Naive thymus-derived CD8-positive, alpha-beta T cell (primary cell): Measurements from ENCODE around the gene APLP2. TPM values are rescaled to one million over a fixed set of nuclear protein-coding genes. Genes with fewer than 3 reads are reported as not detected.
"Not testable (repeated sequence)": the region's sequence is repeated elsewhere in the genome, so short reads cannot be mapped to it uniquely, and the experiment has no call there.

ENCODE experiments used
- ATAC-seq, 2 donors: fragments of 150-1000 bp; cut with Tn5 transposase in 1 of 2; sonication (Bioruptor Pico), chemical (Tn5 transposase) in 1 of 2; 1 replicate in 1 of 2; 2 replicates in 1 of 2; pipeline ENCODE4 v1.10.0; 2021; ENCODE audit warnings: mild to moderate bottlenecking in 2 of 2, moderate library complexity in 2 of 2
- POLR2A ChIA-PET: fragments of 350-600 bp; sonication (Branson Sonifier 250); formaldehyde crosslinking; loops from one replicate; lab custom pipeline; 2021; ENCODE audit warnings: antibody characterized with exemption; lab: Charles Lee
- DNase-seq, 10 donors: peaks; one replicate each; pipeline versions ENCODE4 v3.0.0 to v3.0.0-alpha.2; 2020 to 2022
- H3K27ac Mint-ChIP-seq, 10 donors: one replicate each; pipeline ENCODE4 v1.8.0; 2020 to 2022; ENCODE audit warnings: mild to moderate bottlenecking in 10 of 10, mixed read lengths in 10 of 10, moderate library complexity in 4 of 10, inconsistent platforms in 1 of 10
- H3K27me3 Mint-ChIP-seq, 5 donors: one replicate each; pipeline ENCODE4 v1.8.0; 2021 to 2022; ENCODE audit warnings: mixed read lengths in 5 of 5
- H3K36me3 Mint-ChIP-seq, 3 donors: one replicate each; pipeline ENCODE4 v1.8.0; 2020 to 2022; ENCODE audit warnings: mixed read lengths in 3 of 3, mild to moderate bottlenecking in 2 of 3, inconsistent platforms in 1 of 3
- H3K4me1 Mint-ChIP-seq, 4 donors: one replicate each; pipeline ENCODE4 v1.8.0; 2021 to 2022; ENCODE audit warnings: mixed read lengths in 4 of 4
- H3K4me3 Mint-ChIP-seq, 10 donors: one replicate each; pipeline ENCODE4 v1.8.0; 2020 to 2022; ENCODE audit warnings: mild to moderate bottlenecking in 10 of 10, mixed read lengths in 10 of 10, moderate library complexity in 6 of 10, inconsistent platforms in 1 of 10
- H3K9me3 Mint-ChIP-seq, 9 donors: one replicate each; pipeline ENCODE4 v1.8.0; 2020 to 2022; ENCODE audit warnings: mixed read lengths in 9 of 9, mild to moderate bottlenecking in 3 of 9, inconsistent platforms in 1 of 9, moderate library complexity in 1 of 9
- polyA plus RNA-seq, 3 donors: library from polyadenylated mRNA; unstranded; fragments of 300-500 nt; fragmentation: Illumina TruSeq; gene quantifications; one replicate each; pipeline ENCODE4 v1.2.3, GENCODE V29; 2021
- total RNA-seq, 8 experiments: library from RNA in 2 of 8; stranded (reverse) in 2 of 8; gene quantifications; one replicate each; pipeline ENCODE4 v1.2.3 and lab custom pipeline; 2021 to 2026

Gene APLP2
- total and polyA plus RNA-seq, 5 experiments from 2014 or later: 26.2 to 54.4 (median 35.1) TPM

- H3K27me3 Mint-ChIP-seq: no peaks in the 10 kb centered on the region
- H3K36me3 Mint-ChIP-seq: peaks cover 0 to 2% (median 0%) of the 10 kb centered on the region in 3 donors
- no peak overlapping the region for H3K27ac Mint-ChIP-seq
- no peak for DNase-seq
- no peak for ATAC-seq
- no peaks in the 10 kb centered on the region for H3K9me3 Mint-ChIP-seq
- H3K4me1 Mint-ChIP-seq: peaks cover 0 to 37% (median 4%) of the 10 kb centered on the region in 4 donors
- POLR2A ChIA-PET: no interaction called here
- no peak overlapping the region for H3K4me3 Mint-ChIP-seq
Observed at GRCh38 chr11:130095326-130095725, 25.6 kb downstream of the APLP2 start.

- Mint-ChIP-seq H3K36me3 (peaks cover 0 to 2% (median 0%) of the 10 kb centered on the region in 3 donors), H3K9me3 (no peaks in the 10 kb centered on the region), H3K27me3 (no peaks in the 10 kb centered on the region), H3K27ac (no peak overlapping the region), H3K4me3 (no peak overlapping the region), H3K4me1 (peaks cover 0 to 39% (median 4%) of the 10 kb centered on the region in 4 donors)
- POLR2A ChIA-PET: no interaction called here
- ATAC-seq (no peak), DNase-seq (no peak)
Observed at GRCh38 chr11:130096042-130096441, 26.3 kb downstream of the APLP2 start.

GRCh38 chr11:130096823-130097222 is 27.1 kb downstream of the APLP2 start:
- H3K36me3 Mint-ChIP-seq: peaks cover 0 to 2% (median 0%) of the 10 kb centered on the region in 3 donors
- H3K27me3 Mint-ChIP-seq: no peaks in the 10 kb centered on the region
- ATAC-seq (no peak), DNase-seq (no peak)
- POLR2A ChIA-PET: no interaction called here
- no peak overlapping the region for H3K27ac Mint-ChIP-seq
- H3K9me3 Mint-ChIP-seq: no peaks in the 10 kb centered on the region
- H3K4me1 Mint-ChIP-seq: peaks cover 0 to 45% (median 4%) of the 10 kb centered on the region in 4 donors
- no peak overlapping the region for H3K4me3 Mint-ChIP-seq

GRCh38 chr11:130097285-130097684 is 27.6 kb downstream of the APLP2 start:
- no peak for ATAC-seq
- POLR2A ChIA-PET: no interaction called here
- Mint-ChIP-seq H3K27me3 (no peaks in the 10 kb centered on the region), H3K36me3 (peaks cover 0 to 2% (median 0%) of the 10 kb centered on the region in 3 donors), H3K9me3 (no peaks in the 10 kb centered on the region), H3K27ac (no peak overlapping the region), H3K4me3 (no peak overlapping the region), H3K4me1 (peaks cover 0 to 49% (median 4%) of the 10 kb centered on the region in 4 donors)
- no peak for DNase-seq

GRCh38 chr11:130099356-130099755 is 29.7 kb downstream of the APLP2 start:
- ATAC-seq (no peak), DNase-seq (no peak)
- no peaks in the 10 kb centered on the region for H3K27me3 Mint-ChIP-seq
- H3K27ac Mint-ChIP-seq: no peak overlapping the region
- H3K9me3 Mint-ChIP-seq: no peaks in the 10 kb centered on the region
- POLR2A ChIA-PET: no interaction called here
- H3K4me1 Mint-ChIP-seq: peaks cover 0 to 56% (median 4%) of the 10 kb centered on the region in 4 donors
- no peak overlapping the region for H3K4me3 Mint-ChIP-seq
- peaks cover 0 to 2% (median 0%) of the 10 kb centered on the region in 3 donors for H3K36me3 Mint-ChIP-seq

- no peak overlapping the region for H3K4me3 Mint-ChIP-seq
- DNase-seq (no peak), ATAC-seq (no peak)
- H3K36me3 Mint-ChIP-seq: no peaks in the 10 kb centered on the region
- H3K27ac Mint-ChIP-seq: no peak overlapping the region
- H3K4me1 Mint-ChIP-seq: peaks cover 0 to 46% (median 2%) of the 10 kb centered on the region in 4 donors
- no peaks in the 10 kb centered on the region for H3K9me3 Mint-ChIP-seq
- POLR2A ChIA-PET: no interaction called here
- H3K27me3 Mint-ChIP-seq: no peaks in the 10 kb centered on the region
Observed at GRCh38 chr11:130100381-130101095, 30.8 kb downstream of the APLP2 start.

- Mint-ChIP-seq H3K27ac (no peak overlapping the region), H3K4me1 (peaks cover 0 to 44% (median 4%) of the 10 kb centered on the region in 4 donors), H3K4me3 (no peak overlapping the region), H3K36me3 (peaks cover 0 to 3% (median 0%) of the 10 kb centered on the region in 3 donors), H3K9me3 (peaks cover 0 to 2% (median 0%) of the 10 kb centered on the region in 9 donors), H3K27me3 (no peaks in the 10 kb centered on the region)
- no peak for DNase-seq
- no peak for ATAC-seq
- POLR2A ChIA-PET: no interaction called here
Observed at GRCh38 chr11:130101661-130102060, 32.0 kb downstream of the APLP2 start.

- peaks cover 0 to 42% (median 4%) of the 10 kb centered on the region in 4 donors for H3K4me1 Mint-ChIP-seq
- peaks cover 0 to 2% (median 0%) of the 10 kb centered on the region in 9 donors for H3K9me3 Mint-ChIP-seq
- POLR2A ChIA-PET: no interaction called here
- no peak overlapping the region for H3K27ac Mint-ChIP-seq
- no peak for ATAC-seq
- DNase-seq: no peak
- no peaks in the 10 kb centered on the region for H3K27me3 Mint-ChIP-seq
- peaks cover 0 to 8% (median 1%) of the 10 kb centered on the region in 3 donors for H3K36me3 Mint-ChIP-seq
- H3K4me3 Mint-ChIP-seq: no peak overlapping the region
Observed at GRCh38 chr11:130102301-130103249, 32.9 kb downstream of the APLP2 start.

GRCh38 chr11:130103296-130103814 is 33.7 kb downstream of the APLP2 start:
- no peak overlapping the region for H3K4me3 Mint-ChIP-seq
- no peaks in the 10 kb centered on the region for H3K27me3 Mint-ChIP-seq
- DNase-seq (no peak), ATAC-seq (no peak)
- H3K27ac Mint-ChIP-seq: no peak overlapping the region
- POLR2A ChIA-PET: no interaction called here
- H3K9me3 Mint-ChIP-seq: peaks cover 0 to 2% (median 0%) of the 10 kb centered on the region in 9 donors
- H3K4me1 Mint-ChIP-seq: peaks cover 0 to 39% (median 4%) of the 10 kb centered on the region in 4 donors
- H3K36me3 Mint-ChIP-seq: peaks cover 0 to 10% (median 4%) of the 10 kb centered on the region in 3 donors

- Mint-ChIP-seq H3K4me3 (no peak overlapping the region), H3K36me3 (peaks cover 8 to 24% (median 22%) of the 10 kb centered on the region in 3 donors), H3K27me3 (peaks cover 0 to 9% (median 0%) of the 10 kb centered on the region in 5 donors), H3K27ac (no peak overlapping the region), H3K4me1 (peaks cover 0 to 35% (median 3%) of the 10 kb centered on the region in 4 donors), H3K9me3 (peaks cover 0 to 2% (median 0%) of the 10 kb centered on the region in 9 donors)
- POLR2A ChIA-PET: no interaction called here
- no peak for DNase-seq
- ATAC-seq: no peak
Observed at GRCh38 chr11:130106381-130106780, 36.7 kb downstream of the APLP2 start.

GRCh38 chr11:130108671-130109070 is 39.0 kb downstream of the APLP2 start:
- Mint-ChIP-seq H3K36me3 (peaks cover 12 to 43% (median 39%) of the 10 kb centered on the region in 3 donors), H3K4me1 (peaks cover 0 to 12% (median 4%) of the 10 kb centered on the region in 4 donors), H3K27ac (peak overlapping the region in 1 of 10 donors; percentile 38), H3K27me3 (peaks cover 0 to 24% (median 4%) of the 10 kb centered on the region in 5 donors)
- H3K4me3 Mint-ChIP-seq, POLR2A ChIA-PET, H3K9me3 Mint-ChIP-seq, ATAC-seq, DNase-seq: not testable (repeated sequence)

GRCh38 chr11:130109386-130109785 is 39.7 kb downstream of the APLP2 start:
- Mint-ChIP-seq H3K4me1 (peaks cover 0 to 16% (median 4%) of the 10 kb centered on the region in 4 donors), H3K27ac (no peak overlapping the region), H3K36me3 (peaks cover 19 to 49% (median 40%) of the 10 kb centered on the region in 3 donors), H3K27me3 (peaks cover 0 to 31% (median 6%) of the 10 kb centered on the region in 5 donors), H3K9me3 (peaks cover 0 to 2% (median 0%) of the 10 kb centered on the region in 9 donors), H3K4me3 (no peak overlapping the region)
- POLR2A ChIA-PET: no interaction called here
- no peak for DNase-seq
- no peak for ATAC-seq
